Ascending aorta (tissue), 2 donors: ENCODE measurements around the gene VTN. TPM values are rescaled to one million over a fixed set of nuclear protein-coding genes. Genes with fewer than 3 reads are reported as not detected.

Experiments used
- DNase-seq, 2 donors: peaks; one replicate each; pipeline ENCODE4 v3.0.0-alpha.2; 2019; ENCODE audit warnings: low spot score in 2 of 2
- H3K27ac ChIP-seq, 2 donors: fragments of 200-600 bp; sonication (generic); one replicate each; pipeline ENCODE4 v1.5.1; 2016 to 2017; ENCODE audit warnings: mild to moderate bottlenecking in 1 of 2
- H3K27me3 ChIP-seq: fragments of 200-600 bp; sonication (generic); one replicate; pipeline ENCODE4 v1.5.1; 2017
- H3K36me3 ChIP-seq, 2 donors: fragments of 200-600 bp; sonication (generic); one replicate each; pipeline ENCODE4 v1.5.1; 2016
- H3K4me1 ChIP-seq, 2 donors: fragments of 200-600 bp; sonication (generic); one replicate each; pipeline ENCODE4 v1.5.1; 2016 to 2017; ENCODE audit warnings: mild to moderate bottlenecking in 1 of 2
- H3K4me3 ChIP-seq, 2 donors: fragments of 200-600 bp; sonication (generic); one replicate each; pipeline ENCODE4 v1.5.1; 2016 to 2017; ENCODE audit warnings: mild to moderate bottlenecking in 1 of 2
- H3K9me3 ChIP-seq, 2 donors: fragments of 200-600 bp; sonication (generic); one replicate each; pipeline ENCODE4 v1.5.1; 2016
- intact Hi-C: fragments of 100-400 bp; cut with DNase I; formaldehyde crosslinking; loops from one replicate; pipeline ENCODE4 v1.15.1; 2023
- total RNA-seq: library from RNA; depleted of rRNA; stranded (reverse); fragments of >200 nt; gene quantifications from one replicate; pipeline ENCODE4 v1.1.0, GENCODE V29; 2016
- TF ChIP-seq, protein P1 (sequence below), 3 experiments: fragments of 200-600 bp in 2 of 3; fragments of 450-650 bp in 1 of 3; sonication (generic) in 2 of 3; IDR thresholded peaks; one replicate each; pipeline ENCODE4 v1.5.1; 2016 to 2019; ENCODE audit warnings: antibody characterized with exemption in 3 of 3, mild to moderate bottlenecking in 1 of 3, moderate library complexity in 1 of 3

The VTN gene
- total RNA-seq, 1 donor from 2014 or later = 7.5 TPM

DNA sequence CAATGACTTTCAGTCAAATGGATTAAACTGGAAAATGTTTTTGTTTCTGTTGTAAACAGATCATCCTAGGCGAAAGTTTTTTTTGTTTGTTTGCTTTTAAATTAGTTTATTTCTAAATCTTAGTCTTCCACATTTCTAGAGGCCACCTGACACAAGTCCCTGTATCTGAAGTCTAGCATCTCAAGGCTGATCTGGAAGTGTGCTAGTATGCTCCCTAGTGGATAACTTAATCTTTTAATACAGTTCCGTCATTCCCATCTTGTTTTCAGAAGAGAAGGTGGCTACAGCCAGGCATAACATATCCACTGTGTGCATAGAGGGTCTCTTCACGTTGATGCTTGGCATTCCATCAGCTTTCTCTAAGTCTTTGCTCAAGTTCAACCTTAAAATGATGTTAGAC is 42.4 kb downstream of the VTN start:
- no peaks in the 10 kb centered on the region for H3K27me3 ChIP-seq
- H3K36me3 ChIP-seq = peaks cover 32 to 47% of the 10 kb centered on the region in 2 donors
- no peaks in the 10 kb centered on the region for H3K4me1 ChIP-seq
- no peaks in the 10 kb centered on the region for H3K9me3 ChIP-seq
- TF ChIP-seq, protein P1, sequence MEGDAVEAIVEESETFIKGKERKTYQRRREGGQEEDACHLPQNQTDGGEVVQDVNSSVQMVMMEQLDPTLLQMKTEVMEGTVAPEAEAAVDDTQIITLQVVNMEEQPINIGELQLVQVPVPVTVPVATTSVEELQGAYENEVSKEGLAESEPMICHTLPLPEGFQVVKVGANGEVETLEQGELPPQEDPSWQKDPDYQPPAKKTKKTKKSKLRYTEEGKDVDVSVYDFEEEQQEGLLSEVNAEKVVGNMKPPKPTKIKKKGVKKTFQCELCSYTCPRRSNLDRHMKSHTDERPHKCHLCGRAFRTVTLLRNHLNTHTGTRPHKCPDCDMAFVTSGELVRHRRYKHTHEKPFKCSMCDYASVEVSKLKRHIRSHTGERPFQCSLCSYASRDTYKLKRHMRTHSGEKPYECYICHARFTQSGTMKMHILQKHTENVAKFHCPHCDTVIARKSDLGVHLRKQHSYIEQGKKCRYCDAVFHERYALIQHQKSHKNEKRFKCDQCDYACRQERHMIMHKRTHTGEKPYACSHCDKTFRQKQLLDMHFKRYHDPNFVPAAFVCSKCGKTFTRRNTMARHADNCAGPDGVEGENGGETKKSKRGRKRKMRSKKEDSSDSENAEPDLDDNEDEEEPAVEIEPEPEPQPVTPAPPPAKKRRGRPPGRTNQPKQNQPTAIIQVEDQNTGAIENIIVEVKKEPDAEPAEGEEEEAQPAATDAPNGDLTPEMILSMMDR (IDR thresholded peaks at IDR 0.05) = no peak
- DNase-seq = no peak
- H3K27ac ChIP-seq = no peak overlapping the region
- no peak overlapping the region for H3K4me3 ChIP-seq
- intact Hi-C loops = no loop called here

DNA sequence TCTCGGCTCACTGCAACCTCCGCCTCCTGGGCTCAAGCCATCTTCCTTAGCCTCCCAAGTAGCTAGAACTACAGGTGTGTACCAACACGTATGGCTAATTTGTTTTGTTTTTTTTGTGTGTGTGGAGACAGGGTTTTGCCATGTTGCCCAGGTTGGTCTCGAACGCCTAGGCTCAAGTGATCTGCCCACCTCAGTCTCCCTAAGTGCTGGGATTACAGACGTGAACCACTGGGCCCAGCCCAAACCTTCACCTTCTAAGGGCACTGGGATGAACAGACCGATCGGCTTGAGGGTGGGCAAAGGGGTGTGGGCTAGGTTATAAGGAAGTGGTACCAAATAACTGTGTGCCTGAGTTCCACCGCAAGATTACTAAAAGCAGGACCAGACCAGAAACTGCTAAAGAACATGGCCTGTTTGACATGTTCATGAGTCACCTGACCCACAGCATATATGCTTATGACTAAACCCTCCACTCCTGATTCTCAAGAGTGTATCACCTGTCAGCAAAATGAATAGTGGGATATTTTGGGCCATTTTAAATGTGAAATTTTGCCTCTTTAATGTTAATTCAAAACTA is 43.0 kb downstream of the VTN start:
- peaks cover 32 to 47% of the 10 kb centered on the region in 2 donors for H3K36me3 ChIP-seq
- no peak overlapping the region for H3K4me3 ChIP-seq
- no peaks in the 10 kb centered on the region for H3K9me3 ChIP-seq
- intact Hi-C loops = no loop called here
- peak in 1 of 2 donors; percentile 27 for DNase-seq
- no peaks in the 10 kb centered on the region for H3K27me3 ChIP-seq
- no peaks in the 10 kb centered on the region for H3K4me1 ChIP-seq
- no peak overlapping the region for H3K27ac ChIP-seq
- TF ChIP-seq, protein P1 (IDR thresholded peaks at IDR 0.05) = no peak

DNA sequence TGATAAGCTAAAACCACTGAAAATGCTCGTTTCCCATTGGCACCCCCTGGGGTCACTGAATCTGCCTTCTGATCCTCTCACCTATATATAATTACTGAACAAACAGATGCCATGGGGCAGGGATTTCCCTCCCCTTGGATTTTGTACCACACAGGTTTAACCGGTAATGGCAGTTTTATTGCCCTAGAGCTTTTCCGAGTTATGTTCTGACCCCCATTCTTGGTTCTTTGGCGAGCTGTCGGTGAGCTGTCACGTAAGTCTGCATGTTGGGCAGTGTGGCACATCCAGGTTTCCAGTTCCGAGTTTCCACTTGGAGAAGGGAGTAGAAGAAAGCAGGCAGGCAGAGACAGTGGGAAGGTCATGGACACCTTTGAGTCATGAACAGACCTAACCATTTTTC is 44.0 kb downstream of the VTN start:
- TF ChIP-seq, protein P1 (IDR thresholded peaks at IDR 0.05) = no peak
- peak in 1 of 2 donors; percentile 47 for DNase-seq
- H3K4me3 ChIP-seq = no peak overlapping the region
- no peaks in the 10 kb centered on the region for H3K4me1 ChIP-seq
- H3K9me3 ChIP-seq = no peaks in the 10 kb centered on the region
- H3K27ac ChIP-seq = no peak overlapping the region
- no peaks in the 10 kb centered on the region for H3K27me3 ChIP-seq
- H3K36me3 ChIP-seq = peaks cover 27 to 38% of the 10 kb centered on the region in 2 donors
- intact Hi-C loops = no loop called here

DNA sequence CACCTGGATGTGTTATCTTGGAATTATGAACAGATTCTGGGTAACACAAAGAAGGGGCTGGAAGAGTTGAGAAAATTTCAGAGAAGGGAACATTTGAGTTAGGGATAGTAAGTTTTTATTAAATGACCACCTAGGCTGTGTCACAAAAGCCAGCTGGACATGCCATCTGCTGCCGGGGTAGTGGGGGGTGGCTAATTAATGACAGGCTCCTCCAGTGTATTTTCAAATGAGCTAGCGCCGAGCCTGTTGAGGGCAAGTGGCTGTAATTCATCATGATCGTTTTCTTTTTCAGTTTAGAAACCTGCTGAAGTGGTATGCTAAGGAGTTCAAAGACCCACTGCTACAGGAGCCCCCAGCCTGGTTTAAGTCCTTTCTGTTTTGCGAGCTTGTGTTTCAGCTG is 44.9 kb downstream of the VTN start:
- H3K27me3 ChIP-seq = no peaks in the 10 kb centered on the region
- peaks cover 19 to 30% of the 10 kb centered on the region in 2 donors for H3K36me3 ChIP-seq
- H3K27ac ChIP-seq = no peak overlapping the region
- no peak for DNase-seq
- H3K9me3 ChIP-seq = no peaks in the 10 kb centered on the region
- TF ChIP-seq, protein P1 (IDR thresholded peaks at IDR 0.05) = no peak
- H3K4me3 ChIP-seq = no peak overlapping the region
- H3K4me1 ChIP-seq = no peaks in the 10 kb centered on the region
- intact Hi-C loops = no loop called here

DNA sequence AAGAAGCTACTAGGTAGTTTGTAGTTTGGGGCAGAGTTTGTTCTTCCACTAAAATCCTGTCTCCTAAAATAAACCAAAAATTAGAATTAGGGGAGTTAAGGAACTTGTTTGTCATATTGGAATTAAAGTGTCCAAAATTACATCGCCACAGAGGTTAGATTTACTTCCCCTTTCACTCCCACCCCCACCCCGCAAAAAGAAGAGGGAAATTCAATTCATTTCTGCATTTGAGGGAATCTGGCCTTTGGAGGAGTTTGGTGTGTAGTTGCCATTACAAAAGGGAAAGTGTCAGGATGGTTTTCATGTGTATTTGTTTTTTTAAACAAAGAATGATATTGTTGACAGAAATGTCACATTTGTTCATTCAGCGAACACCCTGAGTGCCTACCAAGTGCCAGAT is 45.3 kb downstream of the VTN start:
- no peaks in the 10 kb centered on the region for H3K27me3 ChIP-seq
- H3K27ac ChIP-seq = no peak overlapping the region
- H3K4me1 ChIP-seq = peaks cover 0 to under 1% of the 10 kb centered on the region in 2 donors
- no peak overlapping the region for H3K4me3 ChIP-seq
- peaks cover 16 to 27% of the 10 kb centered on the region in 2 donors for H3K36me3 ChIP-seq
- H3K9me3 ChIP-seq = no peaks in the 10 kb centered on the region
- intact Hi-C loops = no loop called here
- TF ChIP-seq, protein P1 (IDR thresholded peaks at IDR 0.05) = no peak
- no peak for DNase-seq
